HG02588 (cell line): Measurements from ENCODE around the gene PRCD.
"Not testable (repeated sequence)": the region's sequence is repeated elsewhere in the genome, so short reads cannot be mapped to it uniquely, and the experiment has no call there.

Experiments
- ATAC-seq: cut with Tn5 transposase; IDR thresholded peaks from one replicate; pipeline ENCODE4 v1.9.1; 2021; ENCODE audit warnings: mild to moderate bottlenecking, moderate library complexity; ENCODE audit not compliant: unreplicated experiment

PRCD gene

DNA sequence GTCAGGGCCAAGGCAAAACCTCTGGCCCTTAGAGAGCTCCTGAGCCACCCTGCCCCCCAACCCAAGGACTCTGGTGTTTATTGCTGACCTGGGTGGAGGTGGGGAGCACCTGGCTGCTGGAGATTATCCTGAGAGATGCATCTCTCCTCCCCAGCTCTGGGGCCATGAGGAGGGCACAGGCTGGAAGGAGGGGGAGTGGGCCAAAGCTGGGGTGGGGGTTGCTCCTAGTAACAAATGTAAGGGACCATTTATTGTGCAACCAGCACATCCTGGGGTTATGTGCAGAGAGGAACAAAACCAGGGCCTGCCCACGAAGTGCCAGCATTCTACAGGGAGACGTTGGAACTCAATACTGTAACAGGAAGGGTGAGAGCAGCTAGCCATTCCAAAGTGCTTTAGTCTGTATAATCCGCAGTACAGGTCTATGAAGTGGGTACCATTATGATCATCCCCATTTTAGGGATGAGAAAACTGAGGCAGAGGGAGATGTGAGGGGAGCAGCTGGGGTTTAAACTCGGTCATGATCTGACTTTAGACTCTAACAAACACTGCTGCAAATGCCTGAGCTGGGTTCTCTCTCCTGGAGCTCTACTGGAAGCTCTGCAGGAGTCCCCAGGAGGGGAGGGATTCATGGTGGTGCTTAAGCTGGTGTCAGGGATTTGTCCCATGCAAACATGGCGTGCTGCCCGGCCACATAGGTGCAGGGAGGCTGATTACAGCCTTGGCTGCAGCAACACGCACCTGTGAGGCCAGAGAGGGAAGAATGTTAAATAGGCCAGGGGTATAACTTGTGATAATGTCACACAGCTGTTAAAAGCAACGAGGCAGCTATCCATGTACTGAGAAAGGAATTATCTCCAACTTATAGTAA lies 37.3 kb upstream of the PRCD start:
- ATAC-seq, result no peak

DNA sequence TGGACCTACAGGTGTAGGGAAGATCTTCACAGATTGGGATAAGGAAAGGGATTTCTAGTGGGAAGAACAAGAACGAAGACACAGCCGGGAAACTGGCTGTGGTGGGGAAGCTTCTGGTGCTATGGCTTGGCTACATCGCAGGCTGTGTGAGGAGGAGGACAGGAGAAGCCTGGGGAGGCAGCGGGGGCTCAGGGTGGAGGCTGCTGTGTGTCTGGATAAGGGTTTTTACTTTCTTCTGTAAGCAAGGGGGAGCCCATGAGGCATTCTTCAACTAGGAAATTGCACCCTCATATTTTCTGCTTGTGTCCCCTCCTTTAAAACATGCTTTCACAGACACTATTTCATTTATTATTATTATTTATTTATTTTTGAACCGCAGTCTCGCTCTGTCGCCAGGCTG lies 35.7 kb upstream of the PRCD start:
- ATAC-seq, result no peak

DNA sequence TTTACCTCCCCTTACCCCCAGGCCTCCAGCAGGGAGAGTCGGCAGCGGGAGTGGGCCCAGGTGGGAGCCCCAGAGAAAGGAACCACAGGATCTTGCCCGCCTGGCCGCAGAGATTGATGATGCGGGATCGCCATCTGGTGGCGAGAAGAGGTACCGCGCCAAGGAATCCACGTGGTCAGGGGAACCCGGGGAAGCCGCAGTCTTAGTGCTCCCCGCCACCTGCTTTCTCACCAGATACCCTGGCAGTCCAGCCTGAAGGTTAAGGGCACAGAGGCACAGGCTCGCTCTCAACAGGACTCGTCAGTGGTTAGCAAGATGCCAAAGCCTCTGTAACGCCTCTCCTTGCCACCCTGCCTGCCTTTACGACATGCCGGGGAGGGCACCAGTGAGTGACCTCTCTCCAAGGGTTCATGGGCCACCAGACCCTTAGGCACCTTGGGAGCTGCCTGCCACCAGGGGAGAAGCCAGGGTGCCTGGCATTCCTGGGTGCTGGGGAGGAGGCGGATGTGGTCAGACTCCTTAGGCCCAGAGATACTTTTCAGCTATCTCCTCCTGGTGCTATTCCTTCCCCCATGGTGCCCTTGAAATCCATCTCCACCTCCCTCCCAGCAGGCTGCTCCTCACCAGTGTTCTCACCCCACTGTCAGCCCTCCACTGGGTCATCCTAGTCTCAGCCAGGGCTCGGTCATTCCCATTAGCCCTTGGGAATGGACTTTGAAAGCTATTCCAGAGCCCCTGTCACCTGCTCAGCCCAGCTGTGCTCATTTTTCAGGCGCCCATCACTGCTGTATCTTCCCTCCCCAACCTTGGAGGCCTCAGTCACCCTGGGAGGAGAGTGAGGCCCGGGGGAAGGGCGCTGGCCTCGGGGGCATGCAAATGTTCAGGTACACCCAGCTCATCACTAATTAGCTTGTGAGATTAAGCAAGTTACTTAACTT lies 33.2 kb upstream of the PRCD start:
- no peak for ATAC-seq

DNA sequence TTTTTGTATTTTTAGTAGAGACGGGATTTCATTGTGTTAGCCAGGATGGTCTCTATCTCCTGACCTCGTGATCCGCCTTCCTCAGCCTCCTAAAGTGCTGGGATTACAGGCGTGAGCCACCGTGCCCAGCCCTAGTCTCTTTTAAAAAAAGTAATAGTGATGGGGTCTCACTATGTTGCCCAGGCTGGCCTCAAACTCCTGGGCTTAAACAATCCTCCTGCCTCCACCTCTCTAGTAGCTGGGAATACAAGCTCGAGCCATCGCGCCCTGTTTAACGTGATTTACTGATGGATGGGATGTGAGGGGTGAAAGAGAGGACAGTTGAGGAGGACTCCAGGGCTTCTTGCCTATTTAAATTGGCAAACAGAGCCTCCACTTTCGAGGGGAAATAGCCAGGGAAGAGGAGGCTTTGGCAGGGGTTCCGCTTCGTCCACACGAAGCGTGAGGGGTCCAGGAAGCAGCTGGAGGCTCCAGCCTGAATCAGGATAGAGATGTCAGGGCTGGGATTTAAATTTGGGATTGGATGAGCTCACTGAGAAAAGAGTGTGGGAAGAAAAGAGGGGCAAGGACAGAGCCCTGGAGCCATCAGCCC lies 31.3 kb upstream of the PRCD start:
- ATAC-seq, result not testable (repeated sequence)

DNA sequence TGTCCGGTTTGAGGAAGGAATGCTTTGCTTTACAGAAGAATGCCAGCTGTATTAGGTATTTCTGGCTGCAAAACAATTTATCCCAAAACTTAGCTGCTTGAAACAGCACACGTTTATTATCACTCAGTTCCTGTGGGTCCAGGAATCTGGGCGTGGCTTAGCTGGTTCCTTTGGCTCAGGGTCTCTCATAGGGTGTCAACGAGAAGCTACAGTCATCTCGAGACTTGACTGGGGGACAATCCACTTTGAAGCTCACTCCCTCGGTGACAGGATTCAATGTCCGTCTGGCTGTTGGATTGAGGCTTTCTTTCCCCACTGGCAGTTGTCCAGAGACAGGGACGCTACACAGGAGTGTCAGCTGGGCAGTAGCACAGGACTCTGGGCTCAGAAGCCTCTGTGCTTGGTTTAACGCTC lies 29.0 kb upstream of the PRCD start:
- no peak for ATAC-seq

DNA sequence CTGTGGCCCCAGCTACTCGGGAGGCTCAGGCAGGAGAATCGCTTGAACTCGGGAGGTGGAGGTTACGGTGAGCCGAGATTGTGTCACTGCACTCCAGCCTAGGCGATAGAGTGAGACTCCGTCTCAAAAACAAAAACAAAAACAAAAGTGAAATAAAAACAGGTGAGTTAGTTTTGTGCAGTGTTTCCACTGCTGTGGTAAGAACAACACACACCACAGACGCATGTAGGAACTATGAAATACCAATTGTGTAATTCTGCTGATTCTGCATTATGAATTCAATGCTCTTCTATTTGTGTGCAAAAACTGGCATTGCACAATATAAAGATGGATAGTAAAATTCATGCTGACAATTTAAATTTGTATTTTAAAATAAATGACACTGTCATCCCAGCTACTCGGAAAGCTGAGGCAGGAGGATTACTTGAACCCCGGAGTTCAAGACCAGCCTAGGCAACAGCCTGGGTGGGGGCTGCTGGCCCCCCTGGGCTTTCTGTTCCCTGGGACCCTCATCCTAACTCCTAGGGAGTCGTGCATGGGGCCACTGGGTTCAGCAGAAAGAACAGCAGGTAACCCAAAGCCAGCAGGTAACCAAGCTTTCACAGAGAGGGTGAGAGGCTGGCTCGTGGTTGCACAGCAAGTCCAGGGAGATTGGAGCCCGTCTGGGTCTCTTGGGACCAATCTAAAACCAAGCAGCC lies 28.0 kb upstream of the PRCD start:
- ATAC-seq, result no peak

DNA sequence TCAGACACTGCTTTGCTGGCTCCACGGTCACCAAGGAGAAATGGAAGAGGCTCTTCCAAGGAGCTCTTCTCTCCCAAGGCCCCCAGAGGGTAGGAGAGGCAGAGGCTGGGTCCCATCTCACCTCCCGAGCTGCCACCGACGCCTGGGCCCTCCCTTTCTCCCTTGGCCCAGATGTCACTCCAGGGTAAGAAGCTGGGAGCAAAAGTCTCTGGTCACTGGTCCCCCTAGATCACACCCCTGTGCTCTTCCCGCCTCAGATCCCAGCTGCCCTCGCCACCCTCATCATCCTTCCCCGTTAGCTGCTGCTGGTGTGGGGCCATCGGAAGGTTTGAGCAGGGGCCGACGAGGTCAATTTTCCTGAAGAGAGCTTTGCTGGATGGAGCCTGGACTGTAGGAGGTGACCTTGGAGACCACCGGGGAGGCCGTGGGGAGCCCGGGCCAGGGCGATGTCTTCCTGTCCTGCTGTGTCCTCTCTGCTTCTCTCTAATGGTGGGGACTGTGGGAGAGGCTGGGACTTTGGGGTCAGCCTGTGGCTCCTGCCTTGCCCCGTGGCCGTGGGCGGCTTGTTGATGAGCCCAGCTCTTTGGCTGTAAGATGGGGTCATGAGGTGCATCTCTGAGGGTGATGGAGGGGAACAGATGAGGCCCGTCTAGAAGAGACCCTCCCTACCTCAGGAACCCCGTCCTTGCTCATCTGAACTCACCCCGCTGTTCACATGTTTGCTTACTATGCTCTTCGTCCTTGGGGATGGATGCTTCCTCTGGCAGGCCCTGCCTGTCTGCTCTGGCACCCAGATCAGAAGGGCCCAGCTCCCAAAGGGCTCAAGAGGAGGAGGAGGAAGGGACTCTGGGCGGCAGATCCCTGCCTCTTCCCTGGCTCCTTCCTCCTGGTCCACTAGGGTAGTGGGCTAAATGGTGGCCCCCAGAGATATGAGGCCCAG lies 27.2 kb upstream of the PRCD start:
- no peak for ATAC-seq

DNA sequence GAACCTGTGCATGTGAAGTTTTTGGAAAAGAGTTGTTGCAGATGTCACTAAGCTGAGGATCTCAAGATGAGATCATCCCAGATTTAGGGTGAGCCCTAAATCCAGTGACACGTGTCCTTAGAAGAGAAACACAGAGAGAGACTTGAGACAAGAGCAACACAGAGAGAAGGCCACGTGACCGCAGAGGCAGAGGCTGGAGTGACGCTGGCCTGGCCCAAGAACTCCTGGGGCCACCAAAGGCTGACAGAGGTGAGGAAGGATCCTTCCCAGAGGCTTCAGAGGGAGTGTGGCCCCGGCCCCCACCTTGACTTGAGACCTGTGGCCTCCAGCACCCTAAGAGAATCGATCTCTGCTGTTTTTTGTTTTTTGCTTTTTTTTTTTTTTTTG lies 26.5 kb upstream of the PRCD start:
- no peak for ATAC-seq

DNA sequence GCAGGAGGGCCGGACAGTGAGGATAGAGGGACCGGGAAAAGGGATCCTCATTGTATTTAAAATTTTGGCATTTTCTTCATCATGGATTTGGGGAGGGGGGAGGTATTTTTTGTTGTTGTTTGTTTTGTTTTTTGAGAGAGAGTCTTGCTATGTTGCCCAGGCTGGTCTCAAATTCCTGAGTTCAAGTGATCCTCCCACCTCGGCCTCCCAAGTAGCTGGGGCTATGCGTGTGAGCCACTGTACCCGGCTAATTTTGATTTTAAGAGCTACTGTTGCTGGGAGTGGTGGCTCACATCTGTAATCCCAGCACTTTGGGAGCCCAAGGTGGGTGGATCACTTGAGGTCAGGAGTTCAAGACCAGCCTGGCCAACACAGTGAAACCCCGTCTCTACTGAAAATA lies 25.5 kb upstream of the PRCD start:
- not testable (repeated sequence) for ATAC-seq

DNA sequence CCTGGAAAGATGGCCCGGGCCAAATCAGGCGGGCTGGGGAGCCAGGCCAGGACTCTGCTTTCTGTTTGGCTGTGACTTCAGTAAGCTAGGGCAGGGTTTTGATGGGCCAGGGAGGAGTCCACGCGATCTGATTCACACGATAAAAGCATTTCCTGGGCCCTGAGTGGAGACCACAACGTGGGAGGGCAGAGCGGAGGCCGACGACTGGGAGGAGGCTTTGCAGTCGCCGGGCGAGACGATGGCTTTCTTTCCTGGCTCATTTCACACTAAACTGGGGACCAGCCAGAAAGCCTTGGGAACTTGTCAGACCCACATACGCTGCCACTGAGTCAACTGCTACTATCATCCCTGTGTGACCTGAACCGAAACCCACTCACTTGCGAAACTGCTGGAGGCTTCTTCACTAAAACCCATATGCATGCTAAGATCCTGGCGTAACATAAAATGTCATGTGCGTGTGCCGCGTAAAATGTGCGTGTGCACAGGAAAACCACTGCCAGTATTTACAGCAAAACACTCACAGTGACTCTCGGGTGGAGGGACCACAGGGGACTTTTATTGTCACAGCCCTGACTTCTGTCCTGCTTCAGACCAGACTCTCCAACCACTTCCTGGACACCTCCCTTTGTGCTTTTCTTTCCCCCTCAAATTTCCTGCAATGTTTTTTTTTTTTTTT lies 24.4 kb upstream of the PRCD start:
- ATAC-seq, result no peak

DNA sequence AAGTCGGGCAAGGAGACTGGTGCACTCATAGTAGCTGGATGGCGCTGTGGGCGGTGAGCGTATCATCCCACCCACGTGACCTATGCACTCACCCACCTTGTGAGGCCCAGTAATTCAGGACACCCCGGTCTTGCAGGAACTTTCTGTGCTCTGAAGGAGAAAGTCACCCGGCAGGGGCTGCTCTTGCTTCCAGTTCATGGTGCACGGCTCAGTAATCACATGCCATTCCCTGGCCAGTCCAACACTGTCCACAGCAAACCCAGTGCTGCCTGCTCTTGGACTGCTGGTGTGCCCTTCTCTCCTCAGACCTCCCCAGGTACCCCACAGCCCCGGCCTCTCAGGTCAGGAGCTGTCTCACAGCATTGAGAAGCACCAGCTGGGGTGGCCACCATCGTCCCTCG lies 22.2 kb upstream of the PRCD start:
- no peak for ATAC-seq

DNA sequence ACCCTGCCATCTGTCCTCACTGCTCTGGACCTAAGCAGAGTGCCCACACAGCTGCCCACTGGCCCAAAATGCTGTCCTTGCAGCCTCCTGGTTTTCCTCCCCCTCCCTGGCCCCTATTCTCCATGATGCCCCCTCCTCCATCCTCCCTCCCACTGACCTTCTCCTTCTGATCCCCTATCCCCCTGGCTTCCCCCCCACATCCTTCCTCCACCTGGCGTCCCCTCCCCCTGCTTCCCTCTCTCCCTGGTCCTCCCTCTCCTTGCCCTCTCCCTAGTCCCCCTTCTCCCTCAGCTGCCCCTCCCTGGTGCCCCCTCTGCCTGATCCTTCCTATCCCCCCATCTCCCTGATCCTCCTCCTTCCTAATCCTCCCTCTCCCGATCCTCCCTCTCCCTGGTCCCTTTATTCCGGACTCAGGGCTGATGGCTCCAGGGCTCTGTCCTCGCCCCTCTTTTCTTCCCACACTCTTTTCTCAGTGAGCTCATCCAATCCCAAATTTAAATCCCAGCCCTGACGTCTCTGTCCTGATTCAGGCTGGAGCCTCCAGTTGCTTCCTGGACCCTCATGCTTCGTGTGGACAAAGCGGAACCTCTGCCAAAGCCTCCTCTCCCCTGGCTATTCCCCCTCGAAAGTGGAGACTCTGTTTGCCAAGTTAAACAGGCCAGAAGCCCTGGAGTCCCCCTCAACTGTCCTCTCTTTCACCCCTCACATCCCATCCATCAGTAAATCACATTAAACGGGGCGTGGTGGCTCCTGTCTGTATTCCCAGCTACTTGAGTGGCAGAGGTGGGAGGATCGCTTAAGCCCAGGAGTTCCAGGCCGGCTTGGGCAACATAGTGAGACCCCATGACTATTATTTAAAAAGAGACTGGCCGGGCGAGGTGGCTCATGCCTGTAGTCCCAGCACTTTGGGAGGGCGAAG lies 20.5 kb upstream of the PRCD start:
- ATAC-seq, result no peak

DNA sequence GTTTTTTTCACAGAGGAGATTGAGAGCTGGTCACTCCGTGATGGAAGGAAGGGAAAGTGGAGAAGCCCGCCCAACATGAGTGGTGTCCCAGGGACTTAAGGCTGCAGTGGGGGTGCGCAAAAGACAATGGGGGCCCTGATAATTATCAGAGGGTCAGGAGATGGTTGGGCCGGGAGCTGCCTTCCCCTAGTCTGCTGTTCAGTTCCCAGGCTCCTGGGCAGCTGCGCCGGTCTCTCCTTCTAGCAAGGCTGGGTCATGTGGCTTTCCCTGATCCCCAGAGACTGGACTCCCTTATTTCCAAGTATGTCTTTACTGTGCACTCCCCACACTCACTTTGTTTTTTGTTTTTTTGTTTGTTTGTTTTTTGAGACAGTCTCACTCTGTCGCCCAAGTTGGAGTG lies 18.6 kb upstream of the PRCD start:
- ATAC-seq, result no peak

DNA sequence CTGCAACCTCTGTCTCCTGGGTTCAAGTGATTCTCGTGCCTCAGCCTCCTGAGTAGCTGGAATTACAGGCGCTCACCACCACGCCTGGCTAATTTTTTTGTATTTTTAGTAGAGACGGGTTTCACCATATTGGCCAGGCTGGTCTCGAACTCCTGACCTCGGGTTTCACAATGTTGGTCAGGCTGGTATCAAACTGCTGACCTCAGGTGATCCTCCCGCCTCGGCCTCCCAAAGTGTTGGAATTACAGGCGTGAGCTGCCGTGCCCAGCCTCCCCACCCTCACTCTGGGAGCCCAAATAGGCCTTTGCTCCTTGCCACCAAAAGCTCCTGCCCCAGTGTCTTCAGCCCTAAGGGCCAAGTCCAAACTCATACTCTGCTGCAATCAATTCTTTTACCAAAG lies 18.2 kb upstream of the PRCD start:
- ATAC-seq, result not testable (repeated sequence)

DNA sequence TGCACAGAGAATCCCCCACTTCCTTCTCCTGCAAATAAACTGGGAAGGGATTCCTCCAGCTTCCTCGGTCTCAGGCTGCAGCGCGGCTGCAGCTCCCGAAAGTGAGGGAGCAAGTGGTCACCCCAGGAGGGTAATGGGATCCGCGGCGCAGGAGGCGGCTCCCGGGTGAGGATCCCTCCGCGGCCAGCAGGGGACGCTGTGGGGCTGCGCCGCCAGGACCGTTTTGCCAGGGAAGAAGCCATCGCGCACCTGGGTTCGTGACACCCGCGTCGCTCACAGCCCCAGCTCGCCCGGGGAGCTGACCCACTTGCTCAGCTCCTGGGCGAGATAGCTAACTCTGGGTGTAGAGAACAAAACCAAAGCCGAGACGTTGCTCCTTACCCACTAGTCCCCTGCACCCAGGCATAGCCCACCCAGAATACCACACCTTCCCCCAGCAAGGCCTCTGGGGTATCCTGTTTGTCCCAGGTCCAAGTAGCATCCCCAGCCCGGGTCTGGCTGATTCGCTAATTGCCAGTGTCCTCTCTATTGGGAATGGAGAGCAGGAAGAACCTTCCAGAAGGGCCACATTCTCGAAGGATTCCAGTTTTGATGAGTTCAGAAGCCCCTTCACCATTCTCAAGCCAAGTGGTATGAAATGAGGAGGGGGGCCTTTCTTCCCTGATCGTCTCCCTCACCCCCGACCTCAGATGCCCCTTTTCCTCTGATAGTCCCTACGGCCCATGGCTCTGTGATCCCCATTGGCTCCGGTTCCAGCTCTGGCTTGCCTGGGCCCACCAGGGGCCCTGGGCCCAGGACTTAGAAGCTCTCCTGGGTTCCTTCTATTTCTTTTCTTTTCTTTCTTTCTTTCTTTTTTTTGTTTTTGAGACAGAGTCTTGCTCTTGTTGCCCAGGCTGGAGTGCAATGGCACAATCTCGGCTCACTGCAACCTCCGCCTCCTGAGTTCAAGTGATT lies 16.5 kb upstream of the PRCD start:
- no peak for ATAC-seq

DNA sequence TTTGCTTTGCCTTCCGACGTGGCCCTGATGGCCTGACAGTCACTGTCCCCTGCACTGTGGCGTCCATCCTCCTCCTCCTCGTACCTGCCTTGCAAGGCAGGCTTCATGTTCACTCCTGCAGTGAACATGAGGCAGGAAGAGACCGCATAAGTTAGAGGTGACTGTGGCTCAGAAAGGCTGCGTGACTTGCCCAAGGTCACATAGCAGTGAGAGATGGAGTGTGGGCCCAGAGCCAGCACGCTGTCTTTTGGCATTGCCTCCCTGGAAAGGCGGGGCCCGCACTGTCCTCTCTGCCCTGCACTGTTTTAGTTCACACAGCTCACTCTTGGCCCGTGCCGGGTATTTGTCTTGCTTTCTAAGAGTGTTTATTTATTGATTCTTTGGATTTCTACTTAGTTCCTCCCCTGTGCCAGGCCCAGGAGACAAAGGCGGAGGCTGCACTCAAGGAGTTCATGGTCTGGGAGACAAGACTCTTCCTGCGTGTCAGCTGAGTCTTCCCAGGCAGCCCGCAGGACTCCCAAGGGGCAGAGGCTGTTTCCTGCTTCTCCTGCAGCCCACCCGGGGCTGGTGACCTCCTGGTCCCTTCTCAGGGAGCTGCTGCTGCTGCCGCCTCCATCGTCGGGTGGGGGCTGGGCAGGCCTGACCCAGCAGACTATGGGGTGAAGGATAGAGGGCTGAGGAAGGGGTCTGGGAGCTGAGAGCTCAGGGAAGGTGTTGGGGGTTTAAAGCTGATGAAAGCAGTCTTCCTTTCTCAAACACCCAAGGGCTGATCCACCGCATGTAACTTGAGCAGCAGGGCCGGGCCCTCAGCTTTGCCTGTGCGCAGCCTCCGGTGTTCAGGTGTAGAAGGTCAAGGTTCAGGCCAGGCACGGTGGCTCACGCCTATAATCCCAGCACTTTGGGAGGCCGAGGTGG lies 15.0 kb upstream of the PRCD start:
- no peak for ATAC-seq
